K562 (cell line): Measurements from ENCODE around the gene RIMKLB. TPM values are rescaled to one million over a fixed set of nuclear protein-coding genes. Genes with fewer than 3 reads are reported as not detected.
A peak's percentile ranks its signal among the peaks of the same experiment; 100 is the strongest.

ENCODE experiments used
- ATAC-seq: fragments of 200-7000 bp; cut with Tn5 transposase; 3 replicates; pipeline ENCODE4 v1.9.1; 2020; ENCODE audit warnings: moderate library complexity
- BruUV-seq: library from RNA; stranded (reverse); fragments of 400-500 nt; replicated peaks from 2 replicates; lab custom pipeline; 2021; lab: Mats Ljungman, UMichigan
- CTCF ChIA-PET: fragments of 300-600 bp; formaldehyde crosslinking; extraction: SDS; loops from one replicate; lab custom pipeline; 2021; ENCODE audit warnings: low intra/inter-chr PET ratio; lab: Yijun Ruan, JAX
- POLR2A ChIA-PET: fragments of 300-600, 350-650 bp; sonication (Branson Sonifier 250); formaldehyde crosslinking; extraction: SDS; loops from one replicate; lab custom pipeline; 2021; ENCODE audit warnings: antibody characterized with exemption, inconsistent platforms; lab: Yijun Ruan, JAX
- DNase-seq, 4 experiments: peaks; one replicate each; pipeline versions ENCODE4 v3.0.0 to v3.0.0-alpha.2; 2011 to 2018; ENCODE audit warnings: low spot score in 3 of 4, mixed read lengths in 3 of 4; ENCODE audit errors: extremely low read depth in 1 of 4
- FAIRE-seq: peaks from 2 replicates; lab custom pipeline; 2011; peaks lifted over from hg19 to GRCh38; lab: Jason Lieb, UNC
- H2AFZ ChIP-seq: 2 replicates; pipeline ENCODE4 v1.6.0; 2011; ENCODE audit warnings: low read depth, low read length, control low read depth, inconsistent platforms
- H3K27ac ChIP-seq: fragments of 200-600 bp; 3 replicates; pipeline ENCODE4 v1.8.0; 2011; ENCODE audit warnings: low read depth, mild to moderate bottlenecking, control low read depth, inconsistent platforms, low read length, moderate library complexity, mixed read lengths; ENCODE audit errors: extremely low read depth
- H3K27me3 ChIP-seq, 2 experiments: fragments of 300-600 bp in 1 of 2; 2 replicates in 1 of 2; 3 replicates in 1 of 2; pipeline versions ENCODE4 v1.6.0 to v1.8.0; 2011; ENCODE audit warnings: inconsistent platforms in 2 of 2, low read length in 2 of 2, mild to moderate bottlenecking in 1 of 2, mixed read lengths in 1 of 2, moderate library complexity in 1 of 2; ENCODE audit not compliant: control insufficient read depth in 2 of 2, insufficient read depth in 2 of 2
- H3K36me3 ChIP-seq: fragments of 300-600 bp; 3 replicates; pipeline ENCODE4 v1.8.0; 2011; ENCODE audit warnings: mild to moderate bottlenecking, low read length, inconsistent platforms; ENCODE audit not compliant: control insufficient read depth, insufficient read depth
- H3K4me1 ChIP-seq, 2 experiments: fragments of 200-600 bp in 1 of 2; replicated peaks in 1 of 2; 2 replicates in 1 of 2; 3 replicates in 1 of 2; pipeline versions ENCODE4 v1.5.1 to v1.8.0; 2011; ENCODE audit warnings: inconsistent platforms in 2 of 2, low read length in 2 of 2, mild to moderate bottlenecking in 1 of 2, mixed read lengths in 1 of 2, moderate library complexity in 1 of 2; ENCODE audit not compliant: control insufficient read depth in 2 of 2, insufficient read depth in 2 of 2
- H3K4me2 ChIP-seq: 2 replicates; pipeline ENCODE4 v1.6.1; 2011; ENCODE audit warnings: low read length, control low read depth, inconsistent platforms, mixed read lengths; ENCODE audit not compliant: insufficient read depth
- H3K4me3 ChIP-seq: fragments of 200-600 bp; sonication (generic), shearing (Covaris generic); 2 replicates; pipeline ENCODE4 v1.5.1; 2016; ENCODE audit warnings: control low read depth, inconsistent platforms
- H3K79me2 ChIP-seq: fragments of 200-600 bp; 3 replicates; pipeline ENCODE4 v1.8.0; 2011; ENCODE audit warnings: low read length, inconsistent platforms; ENCODE audit not compliant: control insufficient read depth, insufficient read depth
- H3K9ac ChIP-seq, 2 experiments: 2 replicates each; pipeline versions ENCODE4 v1.6.0 to v1.6.1; 2011; ENCODE audit warnings: low read depth in 2 of 2, low read length in 2 of 2, control low read depth in 1 of 2, inconsistent platforms in 1 of 2, mild to moderate bottlenecking in 1 of 2, mixed read lengths in 1 of 2; ENCODE audit not compliant: insufficient read depth in 1 of 2
- H3K9me1 ChIP-seq: one replicate; pipeline ENCODE4 v1.6.0; 2011; ENCODE audit warnings: inconsistent platforms, mild to moderate bottlenecking, low read length, moderate library complexity; ENCODE audit not compliant: control insufficient read depth, insufficient read depth
- H3K9me3 ChIP-seq: replicated peaks from 2 replicates; pipeline ENCODE4 v1.5.1; 2011; ENCODE audit warnings: low read depth, low read length, inconsistent platforms; ENCODE audit not compliant: control insufficient read depth, insufficient read depth
- H4K20me1 ChIP-seq: replicated peaks from 2 replicates; pipeline ENCODE4 v1.6.1; 2011; ENCODE audit warnings: low read length, inconsistent platforms, mixed read lengths; ENCODE audit not compliant: control insufficient read depth, insufficient read depth
- HOMEZ ChIP-seq: fragments of 250-450 bp; sonication (Bioruptor Pico); IDR thresholded peaks from 2 replicates; pipeline ENCODE4 v1.4.0; 2020; ENCODE audit warnings: mild to moderate bottlenecking, moderate library complexity
- HSF4 ChIP-seq: fragments of 250-450 bp; sonication (Bioruptor Pico); IDR thresholded peaks from 2 replicates; pipeline ENCODE4 v2.1.2; 2022; ENCODE audit warnings: mild to moderate bottlenecking, moderate library complexity, borderline replicate concordance
- SMARCA4 ChIP-seq: fragments of 450-650 bp; IDR thresholded peaks from 2 replicates; pipeline ENCODE4 v1.6.1; 2016
- U2AF1 ChIP-seq: fragments of 200-400 bp; formaldehyde crosslinking; optimal IDR thresholded peaks from 2 replicates; pipeline ENCODE3; 2017; ENCODE audit warnings: mild to moderate bottlenecking, low read depth, low read length, moderate library complexity
- ZC3H11A ChIP-seq: IDR thresholded peaks from 2 replicates; pipeline ENCODE4 v1.6.1; 2012; ENCODE audit warnings: low read depth, low read length, improper control_type of control experiment
- WGBS: fragments of 100-300 bp; shearing (Covaris generic); methylation state at CpG from one replicate; pipeline ENCODE4 v1.1.6; 2016; ENCODE audit warnings: low coverage, mixed read lengths; ENCODE audit not compliant: insufficient coverage; ENCODE audit errors: missing lambda C conversion rate; 5-methylcytosine and 5-hydroxymethylcytosine counted together
- in situ Hi-C: fragments of 300-500 bp; cut with MboI; formaldehyde crosslinking; loops from 4 replicates; pipeline ENCODE4 v1.15.0; 2018; ENCODE audit warnings: inconsistent platforms, mixed read lengths
- intact Hi-C: fragments of 100-400 bp; cut with micrococcal nuclease; formaldehyde crosslinking; loops from 2 replicates; pipeline ENCODE4 v1.14.2; 2022
- polyA plus RNA-seq, 8 experiments: library from polyadenylated mRNA; depleted of rRNA in 4 of 8; stranded (reverse) in 5 of 8; unstranded in 3 of 8; fragments of >200 nt; fragmentation: Nextera tagmentation in 2 of 8; fragmentation: Illumina TruSeq in 1 of 8; extraction: Ambion mirVana in 2 of 8; extraction: Trizol in 1 of 8; gene quantifications; 2 replicates each; pipeline versions ENCODE4 v1.2.1 to v1.2.3, GENCODE V29; 2011 to 2014; ENCODE audit warnings: inconsistent platforms in 1 of 8, missing spikeins in 1 of 8
- total RNA-seq, 7 experiments: library from RNA; depleted of rRNA in 6 of 7; stranded (reverse); fragments of >200 nt in 6 of 7; fragmentation: Illumina TruSeq in 2 of 7; extraction: Trizol in 2 of 7; gene quantifications; 2 replicates each; pipeline versions ENCODE4 v1.2.1 to v1.2.3, GENCODE V29; 2011 to 2021; ENCODE audit warnings: low replicate concordance in 1 of 7
- TF ChIP-seq, protein P1 (sequence below): sonication (generic); formaldehyde crosslinking; IDR thresholded peaks from 2 replicates; pipeline ENCODE4 v1.4.0; 2020; ENCODE audit warnings: mild to moderate bottlenecking, missing genetic modification reagents

The RIMKLB gene
- total and polyA plus RNA-seq, 9 of the 15 experiments (the other 6 are each of a cell fraction or from before 2014, with no cell fraction given), result 6.5 to 22.8 (median 17.2) TPM

- intact Hi-C loops (no loop called here), in situ Hi-C loops (no loop called here)
- Histone ChIP-seq H3K4me2 (no peak overlapping the region), H4K20me1 (no peaks in the 10 kb centered on the region), H3K4me1 (no peaks in the 10 kb centered on the region), H2AFZ (no peak overlapping the region), H3K27me3 (no peaks in the 10 kb centered on the region), H3K9ac (no peak overlapping the region), H3K9me1 (no peaks in the 10 kb centered on the region), H3K27ac (no peak overlapping the region), H3K36me3 (peaks cover 24% of the 10 kb centered on the region; the same call in 1 of the 3 replicates), H3K9me3 (no peaks in the 10 kb centered on the region), H3K79me2 (peaks cover 20% of the 10 kb centered on the region; the same call in 2 of the 3 replicates), H3K4me3 (no peak overlapping the region)
- WGBS, result 33% methylated on average over 1 of the region's 2 CpGs
- POLR2A ChIA-PET, result interaction anchor here (0.6 kb wide), 1 partner anchor 20 kb away, joined by 3 read pairs; no protein-coding TSS in a partner anchor
- BruUV-seq, result no TSS peak
- ATAC-seq (peak; percentile 40; the same call in 1 of the 3 replicates), DNase-seq (no peak), FAIRE-seq (no peak)
- CTCF ChIA-PET, result no interaction called here
- TF ChIP-seq ZC3H11A (no peak), HSF4 (CRISPR knock-in tag) (no peak), U2AF1 (no peak), SMARCA4 (no peak), HOMEZ (CRISPR knock-in tag) (no peak)
- TF ChIP-seq, protein P1, sequence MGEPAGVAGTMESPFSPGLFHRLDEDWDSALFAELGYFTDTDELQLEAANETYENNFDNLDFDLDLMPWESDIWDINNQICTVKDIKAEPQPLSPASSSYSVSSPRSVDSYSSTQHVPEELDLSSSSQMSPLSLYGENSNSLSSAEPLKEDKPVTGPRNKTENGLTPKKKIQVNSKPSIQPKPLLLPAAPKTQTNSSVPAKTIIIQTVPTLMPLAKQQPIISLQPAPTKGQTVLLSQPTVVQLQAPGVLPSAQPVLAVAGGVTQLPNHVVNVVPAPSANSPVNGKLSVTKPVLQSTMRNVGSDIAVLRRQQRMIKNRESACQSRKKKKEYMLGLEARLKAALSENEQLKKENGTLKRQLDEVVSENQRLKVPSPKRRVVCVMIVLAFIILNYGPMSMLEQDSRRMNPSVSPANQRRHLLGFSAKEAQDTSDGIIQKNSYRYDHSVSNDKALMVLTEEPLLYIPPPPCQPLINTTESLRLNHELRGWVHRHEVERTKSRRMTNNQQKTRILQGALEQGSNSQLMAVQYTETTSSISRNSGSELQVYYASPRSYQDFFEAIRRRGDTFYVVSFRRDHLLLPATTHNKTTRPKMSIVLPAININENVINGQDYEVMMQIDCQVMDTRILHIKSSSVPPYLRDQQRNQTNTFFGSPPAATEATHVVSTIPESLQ (CRISPR knock-in tag), result no peak
Measured at GRCh38 chr12:8712572-8712971, 14.8 kb downstream of the RIMKLB start.
